ENCODE data around the gene GABRQ.

The GABRQ gene

DNA sequence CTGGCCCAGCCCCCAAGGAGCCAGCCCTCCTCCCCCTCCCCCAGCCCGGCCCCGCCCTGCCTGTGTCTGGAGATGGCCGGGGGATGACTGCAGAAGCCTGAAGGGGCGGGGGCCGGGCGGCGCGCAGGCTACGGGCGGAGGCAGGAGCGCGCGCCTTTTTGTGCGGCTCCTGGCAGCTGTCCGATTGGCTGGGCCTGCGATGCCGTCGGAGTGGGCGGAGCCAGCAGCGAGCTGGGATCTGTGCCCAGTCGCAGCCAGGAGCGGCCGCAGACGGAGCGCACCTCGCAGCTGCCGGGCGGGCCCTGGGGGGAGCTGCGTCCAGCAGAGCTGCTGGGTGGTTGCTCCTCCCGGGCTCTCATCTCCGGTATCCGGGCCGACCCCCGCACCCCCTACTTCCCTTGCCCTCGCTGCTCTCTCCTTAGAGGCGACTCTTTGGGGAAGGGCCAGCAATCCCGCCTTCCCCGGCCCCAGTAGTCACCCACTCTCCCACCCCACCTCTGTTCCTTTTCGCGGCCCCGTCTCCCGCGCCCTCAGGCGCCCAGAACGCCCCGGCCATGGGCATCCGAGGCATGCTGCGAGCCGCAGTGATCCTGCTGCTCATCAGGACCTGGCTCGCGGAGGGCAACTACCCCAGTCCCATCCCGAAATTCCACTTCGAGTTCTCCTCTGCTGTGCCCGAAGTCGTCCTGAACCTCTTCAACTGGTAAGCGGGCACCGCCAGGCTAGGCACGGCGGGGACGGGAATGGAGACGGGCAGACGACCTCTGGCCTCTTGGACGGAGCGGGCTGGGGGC is at the start of gene GABRQ:
GABRQ (plus strand) TSS at position 247 of the 794 bp plus-strand sequence; CDS start at position 555, 308 bp downstream.
- peak; percentile 35 to 57 for DNase-seq
- TF ChIP-seq GATA1 (IDR thresholded peaks at IDR 0.05; ENCODE audit: low read depth, low read length) (no peak), POLR2A (IDR thresholded peaks at IDR 0.05; ENCODE audit: low read length) (no peak)

DNA sequence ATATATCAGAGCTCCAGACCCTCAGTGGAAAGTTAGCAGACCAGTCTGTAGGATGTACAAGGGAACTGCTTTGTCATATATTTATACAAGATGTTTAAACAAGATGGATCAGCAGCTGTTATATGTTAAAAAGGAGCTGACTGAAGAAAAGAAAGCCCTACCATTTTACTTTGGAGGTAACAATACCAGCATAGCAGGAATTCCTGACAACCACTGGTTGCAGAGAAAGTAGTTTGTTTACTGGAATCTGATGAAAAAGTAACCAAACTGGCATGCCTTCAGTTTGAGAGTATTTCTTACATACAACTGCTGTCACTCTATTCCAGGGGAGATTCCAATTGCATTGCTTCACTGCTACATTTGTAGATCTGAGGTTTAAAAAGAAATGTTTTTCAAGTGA is 49.5 kb upstream of the GABRQ start:
- TF ChIP-seq GATA1 (IDR thresholded peaks at IDR 0.05; ENCODE audit: low read depth, low read length) (no peak), POLR2A (IDR thresholded peaks at IDR 0.05; ENCODE audit: low read length) (no peak)
- no peak for DNase-seq

DNA sequence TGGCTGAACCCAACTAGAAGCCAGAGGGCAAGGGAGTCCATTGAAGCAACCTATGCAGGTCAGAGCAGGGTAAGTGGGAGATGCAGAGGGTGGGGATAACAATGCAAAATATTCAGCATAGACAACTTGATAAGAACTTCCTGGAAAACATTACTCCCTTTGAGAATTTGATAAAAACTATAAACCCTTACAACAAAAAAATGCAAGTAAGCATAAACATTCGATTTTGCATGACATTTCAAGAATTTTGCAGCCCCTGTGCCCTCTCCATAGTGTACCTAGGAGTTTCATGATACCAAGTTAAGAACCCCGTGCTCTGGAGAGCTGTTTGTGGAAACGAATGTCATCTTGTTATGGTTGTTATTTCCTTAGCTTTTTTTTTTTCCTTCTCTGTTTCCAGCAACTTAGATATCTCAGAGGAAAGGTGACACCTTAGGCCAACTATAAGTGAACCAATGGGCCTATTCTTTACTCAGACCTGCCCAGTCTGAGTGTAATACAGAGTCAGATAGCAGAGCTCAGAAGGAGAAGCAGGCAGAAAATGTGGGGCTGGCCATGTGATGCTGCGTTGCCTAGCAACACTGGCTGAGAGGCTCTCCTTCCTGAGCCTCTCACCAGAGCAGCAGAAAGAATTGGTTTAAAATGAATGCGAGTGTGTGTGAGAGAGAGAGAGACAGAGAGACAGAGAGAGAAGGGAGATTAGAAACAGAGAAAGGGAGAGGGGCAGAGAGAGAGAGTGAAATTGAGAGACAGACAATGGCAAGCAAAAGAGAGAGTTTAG is 36.7 kb upstream of the GABRQ start:
- no peak for DNase-seq
- TF ChIP-seq POLR2A (IDR thresholded peaks at IDR 0.05; ENCODE audit: low read length) (no peak), GATA1 (IDR thresholded peaks at IDR 0.05; ENCODE audit: low read depth, low read length) (no peak)

GRCh38 chrX:152601848-152602616 is 35.7 kb upstream of the GABRQ start:
- peak; percentile 4 to 21 for DNase-seq
- TF ChIP-seq GATA1 (IDR thresholded peaks at IDR 0.05; ENCODE audit: low read depth, low read length) (no peak), POLR2A (IDR thresholded peaks at IDR 0.05; ENCODE audit: low read length) (no peak)

GRCh38 chrX:152614791-152615190 is 22.9 kb upstream of the GABRQ start:
- no peak for DNase-seq
- TF ChIP-seq POLR2A (IDR thresholded peaks at IDR 0.05; ENCODE audit: low read length) (no peak), GATA1 (IDR thresholded peaks at IDR 0.05; ENCODE audit: low read depth, low read length) (no peak)

- DNase-seq: no peak
- TF ChIP-seq POLR2A (IDR thresholded peaks at IDR 0.05; ENCODE audit: low read length) (no peak), GATA1 (IDR thresholded peaks at IDR 0.05; ENCODE audit: low read depth, low read length) (no peak)
These were observed 17.8 kb upstream of the GABRQ start for GRCh38 chrX:152619897-152620296.

DNA sequence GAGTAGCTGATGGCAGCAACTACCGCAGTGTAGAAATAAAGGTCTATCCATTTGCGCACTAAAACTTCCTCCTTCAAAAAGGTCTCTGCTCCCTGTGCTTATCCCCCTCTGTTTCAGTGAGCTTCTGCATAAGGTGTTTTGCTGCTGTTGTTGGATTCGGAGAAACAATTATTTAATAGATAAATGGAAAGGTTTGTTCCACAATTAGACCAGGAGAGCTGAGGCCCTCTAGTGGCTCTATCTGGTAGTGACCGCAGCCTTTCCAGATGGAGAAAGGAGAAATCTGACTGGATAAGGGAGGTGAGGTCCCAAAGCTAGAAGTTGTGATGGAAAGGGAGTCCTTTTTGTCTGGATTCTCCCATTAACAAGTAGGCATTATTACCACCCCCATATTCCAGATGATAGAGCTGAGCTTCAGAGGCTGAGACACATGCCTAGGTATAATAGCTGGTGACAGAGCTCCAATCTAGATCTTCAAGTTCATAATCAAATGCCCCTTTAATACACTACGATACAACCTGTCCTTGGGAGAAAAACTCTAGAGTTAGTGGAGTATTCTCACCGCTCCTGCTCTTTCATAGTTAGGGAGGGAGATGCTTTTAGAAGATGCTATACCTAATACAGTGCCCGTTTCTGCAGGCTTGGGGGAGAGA is 5.1 kb upstream of the GABRQ start:
- DNase-seq: peak; percentile 1 to 49
- TF ChIP-seq POLR2A (IDR thresholded peaks at IDR 0.05; ENCODE audit: low read length): no peak
- no peak for TF ChIP-seq GATA1 (IDR thresholded peaks at IDR 0.05; ENCODE audit: low read depth, low read length)

- DNase-seq: peak; percentile 6 to 32
- TF ChIP-seq GATA1 (IDR thresholded peaks at IDR 0.05; ENCODE audit: low read depth, low read length) (no peak), POLR2A (IDR thresholded peaks at IDR 0.05; ENCODE audit: low read length) (no peak)
These were observed 1.8 kb upstream of the GABRQ start for GRCh38 chrX:152635941-152636340.

DNA sequence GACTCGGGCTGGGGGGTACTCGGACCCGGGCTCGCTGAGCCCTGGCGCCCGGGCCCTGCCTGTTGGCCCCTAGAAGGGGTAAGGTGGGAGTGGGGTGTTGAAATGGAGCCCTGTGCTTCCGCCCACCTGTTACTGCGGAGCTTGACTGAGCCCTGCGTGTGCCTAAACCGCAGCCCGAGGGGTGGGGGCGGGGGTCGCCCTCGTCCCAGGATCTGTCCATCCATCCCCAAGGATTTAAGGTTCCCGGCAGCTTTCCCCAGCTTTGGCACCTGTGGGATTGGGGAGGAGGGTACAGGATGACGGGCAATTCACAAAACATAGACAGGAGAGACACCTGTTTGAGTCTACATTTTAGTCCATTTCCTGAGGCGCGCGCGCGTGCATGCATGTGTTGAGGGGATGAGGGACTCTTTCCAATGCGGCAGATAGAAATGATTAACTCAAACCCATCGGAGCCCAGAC is 779 bp downstream of the GABRQ start:
- TF ChIP-seq GATA1 (IDR thresholded peaks at IDR 0.05; ENCODE audit: low read depth, low read length) (no peak), POLR2A (IDR thresholded peaks at IDR 0.05; ENCODE audit: low read length) (no peak)
- DNase-seq: no peak

- TF ChIP-seq POLR2A (IDR thresholded peaks at IDR 0.05; ENCODE audit: low read length) (no peak), GATA1 (IDR thresholded peaks at IDR 0.05; ENCODE audit: low read depth, low read length) (no peak)
- no peak for DNase-seq
These were observed 1.7 kb downstream of the GABRQ start for GRCh38 chrX:152639426-152639825.

- no peak for DNase-seq
- TF ChIP-seq POLR2A (IDR thresholded peaks at IDR 0.05; ENCODE audit: low read length) (no peak), GATA1 (IDR thresholded peaks at IDR 0.05; ENCODE audit: low read depth, low read length) (no peak)
These were observed 2.5 kb downstream of the GABRQ start for GRCh38 chrX:152640034-152640818.

DNA sequence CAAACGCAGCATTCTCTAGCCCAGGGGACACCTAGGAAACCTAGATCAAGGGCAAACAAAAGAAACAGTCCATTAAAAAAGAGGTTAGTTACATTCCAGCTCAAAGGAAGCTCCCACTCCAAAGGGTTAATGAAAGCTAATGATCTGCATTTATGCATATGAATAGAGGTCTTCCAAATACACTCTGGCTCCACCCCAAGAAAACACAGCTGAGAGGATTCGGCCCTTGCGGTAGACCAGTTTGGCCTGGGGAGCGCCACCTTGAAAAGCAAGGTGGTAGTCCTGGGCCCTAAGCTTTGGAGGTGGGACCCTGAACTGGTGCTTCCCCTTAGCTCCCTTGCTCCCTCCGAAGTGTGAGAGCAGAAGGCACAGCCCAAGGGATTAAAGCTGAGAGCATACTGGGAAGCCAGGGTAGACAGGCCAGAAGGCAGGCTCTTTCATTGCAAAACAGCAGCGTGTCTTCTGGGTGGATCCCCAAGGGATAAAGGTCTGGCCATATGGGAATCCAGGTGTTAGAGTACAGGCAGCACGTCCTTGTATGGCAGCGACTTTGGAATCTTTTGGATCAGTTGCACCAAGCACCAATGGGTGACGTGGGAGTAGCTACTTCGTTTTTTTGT is 3.7 kb downstream of the GABRQ start:
- TF ChIP-seq GATA1 (IDR thresholded peaks at IDR 0.05; ENCODE audit: low read depth, low read length) (no peak), POLR2A (IDR thresholded peaks at IDR 0.05; ENCODE audit: low read length) (no peak)
- no peak for DNase-seq
